ENCODE data around the gene PDK4. TPM values are rescaled to one million over a fixed set of nuclear protein-coding genes. Genes with fewer than 3 reads are reported as not detected.

PDK4 gene
- total and polyA plus RNA-seq, 2 donors from 2014 or later = 45.0 to 106 TPM

DNA sequence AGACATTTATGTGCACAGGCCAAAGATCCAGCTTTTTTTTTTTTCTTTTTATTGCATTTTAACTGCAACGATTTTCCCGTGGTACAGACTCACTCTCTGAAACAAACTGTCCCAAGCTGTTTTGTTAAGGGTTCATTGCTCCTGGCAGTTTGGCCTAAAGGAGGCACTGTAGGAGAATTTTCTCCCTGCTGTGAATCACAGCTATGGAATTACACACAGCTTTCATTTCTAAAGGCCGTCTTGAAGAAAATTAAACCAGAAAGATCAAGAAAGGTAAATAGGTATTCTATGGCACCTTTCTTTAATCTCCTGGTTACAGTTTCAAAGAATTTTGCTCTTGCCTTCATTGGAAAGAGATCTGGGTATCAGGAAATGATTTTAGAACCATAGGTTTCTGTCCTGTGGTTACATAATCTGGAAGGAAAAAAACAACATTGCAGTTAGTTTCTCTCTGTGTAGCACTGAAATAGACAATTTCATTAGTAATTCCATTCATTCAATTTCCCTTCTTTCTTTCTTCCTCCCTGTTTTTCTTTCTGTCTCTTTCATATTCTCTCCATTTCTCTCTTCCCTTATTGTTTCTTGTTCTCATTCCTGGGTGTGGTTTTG, 51.2 kb downstream of the PDK4 start:
- no peaks in the 10 kb centered on the region for H3K36me3 ChIP-seq (ENCODE audit: control insufficient read depth in 2 of 3, insufficient read depth in 3 of 3, low read length in 3 of 3)
- DNase-seq = peak in 3 of 5 donors; percentile 55 to 79 (median 66)
- TF ChIP-seq, protein P1, sequence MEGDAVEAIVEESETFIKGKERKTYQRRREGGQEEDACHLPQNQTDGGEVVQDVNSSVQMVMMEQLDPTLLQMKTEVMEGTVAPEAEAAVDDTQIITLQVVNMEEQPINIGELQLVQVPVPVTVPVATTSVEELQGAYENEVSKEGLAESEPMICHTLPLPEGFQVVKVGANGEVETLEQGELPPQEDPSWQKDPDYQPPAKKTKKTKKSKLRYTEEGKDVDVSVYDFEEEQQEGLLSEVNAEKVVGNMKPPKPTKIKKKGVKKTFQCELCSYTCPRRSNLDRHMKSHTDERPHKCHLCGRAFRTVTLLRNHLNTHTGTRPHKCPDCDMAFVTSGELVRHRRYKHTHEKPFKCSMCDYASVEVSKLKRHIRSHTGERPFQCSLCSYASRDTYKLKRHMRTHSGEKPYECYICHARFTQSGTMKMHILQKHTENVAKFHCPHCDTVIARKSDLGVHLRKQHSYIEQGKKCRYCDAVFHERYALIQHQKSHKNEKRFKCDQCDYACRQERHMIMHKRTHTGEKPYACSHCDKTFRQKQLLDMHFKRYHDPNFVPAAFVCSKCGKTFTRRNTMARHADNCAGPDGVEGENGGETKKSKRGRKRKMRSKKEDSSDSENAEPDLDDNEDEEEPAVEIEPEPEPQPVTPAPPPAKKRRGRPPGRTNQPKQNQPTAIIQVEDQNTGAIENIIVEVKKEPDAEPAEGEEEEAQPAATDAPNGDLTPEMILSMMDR (IDR thresholded peaks at IDR 0.05; ENCODE audit: borderline replicate concordance, extremely low read depth, insufficient read depth) = peak; percentile 72
- peak; percentile 94 for FAIRE-seq
- H3K4me3 ChIP-seq (ENCODE audit: low read length in 3 of 3) = peak overlapping the region in 2 of 3 donors; percentile 41 to 76
- intact Hi-C loops (cut with DNase I) = no loop called here
- peaks cover 0 to 20% (median 19%) of the 10 kb centered on the region in 3 donors for H3K4me1 ChIP-seq (ENCODE audit: control insufficient read depth in 2 of 3, insufficient read depth in 2 of 3, low read depth in 1 of 3, low read length in 3 of 3)
- peak overlapping the region in 1 of 3 donors; percentile 92 for H3K9ac ChIP-seq (ENCODE audit: low read length in 3 of 3)
- peak overlapping the region; percentile 83 to 89 for H3K27ac ChIP-seq (ENCODE audit: low read depth in 2 of 2, low read length in 2 of 2)
- no peaks in the 10 kb centered on the region for H3K9me3 ChIP-seq (ENCODE audit: control insufficient read depth in 2 of 3, insufficient read depth in 1 of 3, low read length in 3 of 3)
- H3K27me3 ChIP-seq (ENCODE audit: control insufficient read depth, insufficient read depth, low read length) = no peaks in the 10 kb centered on the region

DNA sequence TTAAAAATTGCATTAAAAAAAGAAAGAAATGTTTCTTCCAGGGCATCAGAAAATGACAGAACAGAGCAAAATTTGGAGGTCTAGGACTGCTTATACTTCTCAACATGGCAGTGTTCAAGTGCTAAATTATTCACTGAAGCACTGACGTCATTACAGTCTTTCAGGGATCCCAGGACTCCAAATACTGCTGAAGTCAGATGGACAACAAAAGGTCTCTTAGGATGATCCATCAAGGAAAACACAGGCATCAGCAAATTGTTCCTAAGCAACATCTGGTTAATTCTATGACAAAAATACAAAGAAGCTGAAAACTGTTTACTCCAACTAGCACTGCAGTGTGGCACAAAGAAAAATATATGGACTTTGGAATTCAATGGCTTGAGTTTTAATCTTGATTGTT, 52.1 kb downstream of the PDK4 start:
- Histone ChIP-seq H3K36me3 (ENCODE audit: control insufficient read depth in 2 of 3, insufficient read depth in 3 of 3, low read length in 3 of 3) (no peaks in the 10 kb centered on the region), H3K27me3 (ENCODE audit: control insufficient read depth, insufficient read depth, low read length) (no peaks in the 10 kb centered on the region), H3K4me1 (ENCODE audit: control insufficient read depth in 2 of 3, insufficient read depth in 2 of 3, low read depth in 1 of 3, low read length in 3 of 3) (peaks cover 0 to 13% (median 13%) of the 10 kb centered on the region in 3 donors), H3K9me3 (ENCODE audit: control insufficient read depth in 2 of 3, insufficient read depth in 1 of 3, low read length in 3 of 3) (no peaks in the 10 kb centered on the region), H3K9ac (ENCODE audit: low read length in 3 of 3) (no peak overlapping the region), H3K4me3 (ENCODE audit: low read length in 3 of 3) (no peak overlapping the region), H3K27ac (ENCODE audit: low read depth in 2 of 2, low read length in 2 of 2) (peak overlapping the region in 1 of 2 donors; percentile 20)
- DNase-seq = no peak
- intact Hi-C loops (cut with DNase I) = no loop called here
- FAIRE-seq = no peak
- TF ChIP-seq, protein P1 (IDR thresholded peaks at IDR 0.05; ENCODE audit: borderline replicate concordance, extremely low read depth, insufficient read depth) = no peak

DNA sequence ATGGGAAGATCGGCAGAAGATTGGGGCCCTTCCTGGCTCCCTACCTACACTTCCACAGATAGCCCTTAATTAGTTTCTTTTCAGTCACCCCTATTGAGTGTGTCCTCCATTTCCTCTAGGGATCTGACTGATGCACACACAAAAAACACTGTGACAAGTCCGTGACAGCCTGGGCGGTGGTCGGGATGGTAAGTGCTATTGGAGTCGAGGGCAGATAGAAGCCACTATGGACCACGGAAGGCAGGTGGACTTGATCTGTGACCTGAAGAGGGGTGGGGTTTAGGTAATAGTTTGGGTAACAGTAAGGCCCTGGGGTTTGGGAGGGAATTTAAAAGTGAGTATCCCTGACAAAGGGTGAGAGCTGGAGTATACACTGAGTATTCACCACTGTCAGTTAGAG, 53.0 kb downstream of the PDK4 start:
- H3K27me3 ChIP-seq (ENCODE audit: control insufficient read depth, insufficient read depth, low read length) = no peaks in the 10 kb centered on the region
- no peak overlapping the region for H3K27ac ChIP-seq (ENCODE audit: low read depth in 2 of 2, low read length in 2 of 2)
- DNase-seq (no peak), FAIRE-seq (no peak)
- TF ChIP-seq, protein P1 (IDR thresholded peaks at IDR 0.05; ENCODE audit: borderline replicate concordance, extremely low read depth, insufficient read depth) = no peak
- H3K4me1 ChIP-seq (ENCODE audit: control insufficient read depth in 2 of 3, insufficient read depth in 2 of 3, low read depth in 1 of 3, low read length in 3 of 3) = peaks cover 0 to 10% (median 8%) of the 10 kb centered on the region in 3 donors
- H3K4me3 ChIP-seq (ENCODE audit: low read length in 3 of 3) = no peak overlapping the region
- no peak overlapping the region for H3K9ac ChIP-seq (ENCODE audit: low read length in 3 of 3)
- H3K36me3 ChIP-seq (ENCODE audit: control insufficient read depth in 2 of 3, insufficient read depth in 3 of 3, low read length in 3 of 3) = no peaks in the 10 kb centered on the region
- intact Hi-C loops (cut with DNase I) = no loop called here
- no peaks in the 10 kb centered on the region for H3K9me3 ChIP-seq (ENCODE audit: control insufficient read depth in 2 of 3, insufficient read depth in 1 of 3, low read length in 3 of 3)

All from kidney (tissue), 14 donors.